GM12865 (cell line): ENCODE measurements around the gene EXOC5.

Source experiments
- DNase-seq: peaks from one replicate; pipeline ENCODE4 v3.0.0; 2010; ENCODE audit warnings: low read depth
- H3K4me3 ChIP-seq: 2 replicates; pipeline ENCODE4 v1.5.1; 2011; ENCODE audit warnings: mild to moderate bottlenecking, low read depth, low read length, control low read depth
- CTCF ChIP-seq: IDR thresholded peaks from 2 replicates; pipeline ENCODE4 v1.5.1; 2011; ENCODE audit warnings: low read length, control low read depth, low read depth, inconsistent platforms; ENCODE audit not compliant: insufficient read depth; ENCODE audit errors: missing control alignments

EXOC5 gene

GRCh38 chr14:57189070-57189469 lies 79.6 kb downstream of the EXOC5 start:
- H3K4me3 ChIP-seq, result no peak overlapping the region
- no peak for TF ChIP-seq CTCF
- DNase-seq, result no peak

GRCh38 chr14:57182760-57183503 lies 85.8 kb downstream of the EXOC5 start:
- peak; percentile 47 for TF ChIP-seq CTCF
- no peak overlapping the region for H3K4me3 ChIP-seq
- peak; percentile 28 for DNase-seq

- H3K4me3 ChIP-seq, result no peak overlapping the region
- no peak for DNase-seq
- no peak for TF ChIP-seq CTCF
Observed at GRCh38 chr14:57179273-57179672, 89.4 kb downstream of the EXOC5 start.

- no peak for DNase-seq
- H3K4me3 ChIP-seq, result no peak overlapping the region
- no peak for TF ChIP-seq CTCF
Observed at GRCh38 chr14:57174466-57174865, 94.2 kb downstream of the EXOC5 start.

GRCh38 chr14:57171903-57172302 lies 96.8 kb downstream of the EXOC5 start:
- no peak for DNase-seq
- no peak for TF ChIP-seq CTCF
- no peak overlapping the region for H3K4me3 ChIP-seq

- TF ChIP-seq CTCF, result no peak
- DNase-seq, result no peak
- no peak overlapping the region for H3K4me3 ChIP-seq
Observed at GRCh38 chr14:57171363-57171762, 97.3 kb downstream of the EXOC5 start.

GRCh38 chr14:57169901-57170300 lies 98.8 kb downstream of the EXOC5 start:
- no peak for TF ChIP-seq CTCF
- no peak overlapping the region for H3K4me3 ChIP-seq
- DNase-seq, result no peak
